HG02798 (cell line): ENCODE measurements around the gene DTL.

Experiments
- ATAC-seq: cut with Tn5 transposase; IDR thresholded peaks from one replicate; pipeline ENCODE4 v1.9.1; 2021; ENCODE audit warnings: mild to moderate bottlenecking; ENCODE audit not compliant: unreplicated experiment, poor library complexity

The DTL gene

DNA sequence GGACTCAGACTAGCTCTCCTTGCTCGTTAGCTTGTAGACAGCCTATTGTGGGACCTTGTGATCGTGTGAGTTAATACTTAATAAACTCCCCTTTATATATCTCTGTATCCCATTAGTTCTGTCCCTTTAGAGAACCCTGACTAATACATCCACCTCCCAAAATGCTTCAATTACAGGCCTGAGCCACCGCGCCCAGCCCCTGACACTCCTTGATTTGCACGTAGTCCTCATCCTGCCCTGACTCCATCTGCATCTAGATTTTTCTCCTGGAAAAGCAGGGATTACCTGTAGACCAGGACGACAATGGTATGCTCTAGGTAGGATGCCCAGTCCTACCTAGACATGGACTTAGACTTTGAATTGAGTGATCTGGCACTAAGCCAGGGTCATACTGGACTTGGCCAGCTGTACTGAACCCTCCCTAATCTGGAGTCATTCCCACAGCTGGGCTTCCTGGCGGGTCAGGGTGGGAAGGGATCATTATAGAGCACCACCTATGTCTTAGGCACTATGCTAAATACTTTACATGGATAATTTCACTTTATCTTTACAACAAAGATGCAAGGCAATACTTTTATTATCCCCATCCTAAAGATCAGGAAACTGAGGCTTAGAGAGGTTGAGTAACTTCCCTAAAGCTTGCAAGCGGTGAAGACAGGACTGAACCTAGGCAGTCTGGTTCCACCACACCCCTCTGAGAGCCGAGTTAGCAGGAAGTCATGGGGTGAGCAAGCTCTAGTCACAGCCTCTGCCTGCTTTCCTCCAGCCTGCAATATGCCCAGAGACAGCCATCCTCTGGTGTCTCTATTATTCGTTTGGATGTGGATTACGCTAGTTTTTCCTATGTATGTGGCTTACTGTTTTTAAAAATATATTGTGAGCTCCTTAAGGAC lies 89.4 kb downstream of the DTL start:
- ATAC-seq = no peak

DNA sequence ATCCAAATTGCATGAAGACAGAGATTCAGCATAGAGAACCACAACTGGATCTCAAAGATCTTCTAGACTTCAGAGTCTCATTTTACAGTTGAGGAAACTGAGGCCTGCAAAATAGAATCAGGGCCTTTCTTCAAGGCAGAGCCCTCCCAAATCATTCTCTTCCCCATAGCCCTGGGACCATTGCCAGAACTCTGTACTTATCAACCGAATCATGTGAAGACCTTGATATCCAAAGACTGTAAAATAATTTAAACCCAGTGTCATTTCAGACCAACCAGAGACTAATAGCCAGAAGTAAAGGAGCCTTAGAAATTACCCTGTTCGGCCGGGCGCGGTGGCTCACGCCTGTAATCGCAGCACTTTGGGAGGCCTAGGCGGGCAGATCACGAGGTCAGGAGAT lies 90.1 kb downstream of the DTL start:
- no peak for ATAC-seq

DNA sequence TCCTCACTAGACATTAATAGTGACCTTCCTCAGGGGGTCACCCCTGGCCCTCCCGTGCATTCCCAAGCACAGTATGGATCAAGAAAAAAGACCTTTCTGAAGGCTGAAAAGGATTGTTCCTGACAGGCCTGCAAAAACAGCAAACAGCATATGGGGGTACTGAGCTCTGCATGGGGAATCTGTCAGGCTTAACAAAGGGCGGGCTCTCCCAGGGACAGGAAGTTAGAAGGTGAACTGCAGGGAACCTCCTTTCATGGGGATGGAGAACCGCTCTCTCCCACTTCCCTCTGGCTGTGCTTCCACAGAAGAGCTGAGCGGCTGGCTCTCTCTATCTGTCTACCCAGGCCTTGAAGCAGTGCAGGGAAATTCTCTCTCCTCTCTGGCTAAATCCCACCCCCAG lies 91.7 kb downstream of the DTL start:
- ATAC-seq = no peak

DNA sequence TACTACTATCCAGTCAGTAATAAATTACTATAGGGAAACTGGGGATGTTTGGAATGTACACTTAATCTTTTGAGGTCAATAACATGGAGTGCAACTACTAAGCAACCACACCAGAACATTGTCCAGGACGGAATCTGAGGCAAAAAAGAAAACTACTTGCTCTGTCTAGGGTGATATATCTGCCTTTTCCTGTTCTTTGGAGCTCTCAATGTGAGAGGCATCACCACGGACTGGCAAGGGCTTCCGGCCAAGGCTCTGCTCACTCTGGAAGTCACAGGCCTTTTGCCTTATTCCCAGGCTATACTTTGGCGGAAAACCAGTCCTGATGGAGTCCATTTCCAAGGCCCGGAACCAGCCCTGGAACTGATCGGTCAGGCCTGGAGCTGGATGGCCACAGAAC lies 94.2 kb downstream of the DTL start:
- ATAC-seq = no peak

DNA sequence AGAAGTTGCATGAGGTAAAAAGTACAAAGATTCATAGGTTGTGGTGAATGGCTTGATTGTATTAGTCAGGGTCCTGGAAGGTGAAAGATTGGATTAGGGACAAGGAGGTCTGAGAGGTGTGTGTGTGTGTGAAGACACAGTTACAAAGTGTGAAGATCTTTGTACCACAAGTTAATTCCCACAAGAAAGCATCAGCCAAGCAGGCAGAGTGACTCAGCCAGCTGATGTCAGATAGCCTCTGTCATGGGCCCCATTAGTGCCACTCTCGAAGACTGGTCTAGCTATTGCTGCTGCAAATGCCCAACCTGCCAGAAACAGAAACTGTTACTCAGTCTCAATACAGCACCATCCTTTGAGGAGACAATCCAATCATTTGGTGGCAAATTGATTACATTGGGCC lies 96.5 kb downstream of the DTL start:
- ATAC-seq = no peak

DNA sequence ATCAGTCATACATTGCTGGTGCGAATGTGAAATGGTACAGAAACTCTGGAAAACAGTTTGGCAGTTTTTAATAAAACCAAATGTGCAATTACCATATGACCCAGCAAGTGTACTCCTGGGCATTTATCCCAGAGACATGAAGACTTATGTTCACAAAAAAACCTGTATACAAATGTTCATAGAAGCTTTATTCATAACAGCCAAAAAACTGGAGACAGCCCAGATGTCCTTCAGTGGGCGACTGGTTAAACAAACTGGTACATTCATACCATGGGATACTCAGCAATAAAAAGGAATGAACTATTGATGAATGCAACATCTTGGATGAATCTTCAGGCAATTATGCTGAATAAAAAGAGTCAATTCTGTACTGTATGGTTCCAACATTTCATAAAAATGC lies 97.8 kb downstream of the DTL start:
- ATAC-seq = no peak

DNA sequence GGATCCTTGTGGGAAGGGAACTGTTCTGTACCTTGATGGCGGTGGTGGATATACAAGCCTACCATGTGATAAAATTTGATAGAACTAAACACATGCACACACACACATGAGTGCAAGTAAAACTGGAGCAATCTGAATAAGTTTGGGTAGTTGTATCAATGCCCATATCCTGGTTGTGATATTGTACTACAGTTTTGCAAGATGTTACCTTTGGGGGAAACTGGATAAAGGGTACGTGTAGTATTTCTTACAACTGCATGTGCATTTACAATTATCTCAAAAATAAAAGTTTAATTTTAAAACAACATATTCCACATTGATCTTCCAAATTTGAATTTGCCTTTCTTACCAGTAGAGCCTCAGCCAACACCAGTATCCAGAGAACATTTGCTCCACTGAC lies 99.6 kb downstream of the DTL start:
- no peak for ATAC-seq

DNA sequence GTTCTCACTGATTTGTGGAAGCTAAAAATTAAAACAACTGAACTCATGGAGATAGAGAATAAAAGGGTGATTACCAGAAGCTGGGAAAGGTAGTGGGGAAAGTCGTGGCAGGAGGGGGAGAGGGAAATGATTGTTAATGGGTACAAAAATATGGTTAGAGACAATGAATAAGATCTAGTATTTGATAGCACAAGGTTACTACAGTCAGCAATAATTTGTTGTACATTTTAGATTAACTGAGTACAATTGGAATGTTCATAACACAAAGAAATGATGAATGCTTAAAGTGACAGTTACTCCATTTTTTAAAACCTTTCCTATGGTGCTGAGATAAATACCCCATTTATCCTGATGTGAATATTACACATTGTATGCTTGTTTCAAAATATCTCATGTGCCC lies 102.3 kb downstream of the DTL start:
- ATAC-seq = no peak

DNA sequence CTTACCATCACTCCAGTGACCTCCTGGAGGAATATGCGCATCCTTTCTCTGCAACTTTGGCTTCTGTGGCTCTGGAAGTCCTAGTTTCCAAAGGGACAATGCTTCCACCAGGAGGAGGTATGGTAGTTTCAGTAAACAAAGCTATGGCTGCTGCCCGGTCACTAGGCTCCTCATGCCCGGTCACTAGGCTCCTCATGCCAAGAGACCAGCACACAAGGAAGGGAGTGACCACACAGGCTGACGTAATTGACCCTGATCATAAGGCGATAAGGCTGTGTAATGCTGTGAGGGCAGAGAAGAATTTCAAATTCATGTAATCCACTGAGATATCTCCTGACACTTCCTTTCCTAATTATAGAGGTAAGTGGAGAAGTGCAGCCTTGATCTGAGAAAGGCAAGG lies 102.9 kb downstream of the DTL start:
- ATAC-seq = no peak

DNA sequence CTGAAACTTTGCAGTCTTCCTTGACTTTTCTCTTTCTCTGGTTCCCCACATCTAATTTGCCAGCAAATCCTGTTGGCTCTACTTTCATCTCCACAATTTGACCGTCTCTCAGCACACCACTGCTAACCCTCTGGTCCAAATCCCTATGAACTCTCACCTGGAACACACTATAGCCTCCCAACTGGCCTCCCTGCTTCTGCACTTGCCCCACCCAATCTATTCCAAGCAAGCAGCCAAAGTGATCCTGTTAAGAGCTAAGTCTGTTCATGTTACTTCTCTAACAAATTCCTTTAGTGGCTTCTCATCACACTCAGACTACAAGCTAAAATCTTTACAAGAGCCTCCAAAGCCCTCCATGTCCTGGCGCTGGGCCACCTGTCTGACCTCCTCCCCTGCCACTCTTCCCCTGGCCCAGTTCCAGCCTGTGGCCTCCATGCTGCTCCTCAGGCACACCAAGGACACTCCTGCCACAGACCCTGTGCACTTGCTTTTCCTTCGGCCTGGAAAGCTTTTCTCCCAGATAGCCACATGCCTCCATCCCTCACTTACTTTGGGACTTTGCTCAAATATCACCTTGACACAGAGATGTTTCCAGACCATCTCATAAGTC lies 104.1 kb downstream of the DTL start:
- ATAC-seq = no peak

DNA sequence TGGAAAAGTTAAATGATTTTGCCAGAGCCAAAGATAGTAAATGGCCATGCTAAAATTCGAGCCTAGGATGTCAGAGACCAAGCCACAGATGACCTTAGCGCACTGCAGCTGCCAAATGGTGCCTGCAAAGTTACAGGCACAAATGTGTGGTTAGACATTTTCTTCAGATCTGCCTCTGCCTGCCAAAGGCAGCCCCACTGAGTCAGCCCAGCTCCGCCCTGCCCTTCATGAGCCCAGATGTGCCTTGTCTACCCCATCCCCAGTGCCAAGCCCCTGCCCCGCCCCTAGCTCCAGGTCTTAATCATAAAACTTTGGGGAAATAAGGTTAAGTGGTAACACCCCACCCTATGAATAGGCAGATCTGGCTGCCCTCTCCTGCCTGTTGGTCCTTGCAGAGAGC lies 105.9 kb downstream of the DTL start:
- no peak for ATAC-seq

DNA sequence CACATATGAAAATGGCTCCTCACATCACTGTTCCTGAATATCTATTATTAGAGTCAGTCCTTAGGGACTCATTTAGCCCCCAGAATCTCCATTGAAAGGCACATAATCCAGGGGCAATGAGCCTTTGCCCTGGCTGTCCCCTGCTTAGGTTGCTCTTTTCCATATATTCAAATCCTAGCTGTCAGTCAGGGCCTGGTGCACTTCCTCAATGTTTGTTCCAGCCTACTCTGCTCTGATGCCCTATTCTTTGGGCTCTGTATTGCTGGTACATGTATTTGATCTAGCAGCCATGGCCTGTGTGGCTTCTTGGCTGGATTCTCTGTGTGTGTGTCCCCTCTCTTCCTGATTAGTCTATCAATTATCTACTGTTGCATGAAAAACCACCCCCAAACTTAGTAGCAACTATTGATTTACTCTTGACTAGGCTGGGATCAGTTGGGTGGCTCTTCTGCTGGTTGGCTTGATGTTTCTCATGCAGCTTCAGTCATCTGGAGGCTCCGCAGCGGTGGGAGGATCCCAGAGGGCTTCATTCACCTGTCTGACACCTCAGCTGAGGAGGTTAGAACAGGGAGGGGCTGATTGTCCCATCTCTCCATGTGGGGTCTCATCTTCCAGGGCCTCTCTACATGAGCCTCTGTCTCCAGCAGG lies 107.5 kb downstream of the DTL start:
- no peak for ATAC-seq

DNA sequence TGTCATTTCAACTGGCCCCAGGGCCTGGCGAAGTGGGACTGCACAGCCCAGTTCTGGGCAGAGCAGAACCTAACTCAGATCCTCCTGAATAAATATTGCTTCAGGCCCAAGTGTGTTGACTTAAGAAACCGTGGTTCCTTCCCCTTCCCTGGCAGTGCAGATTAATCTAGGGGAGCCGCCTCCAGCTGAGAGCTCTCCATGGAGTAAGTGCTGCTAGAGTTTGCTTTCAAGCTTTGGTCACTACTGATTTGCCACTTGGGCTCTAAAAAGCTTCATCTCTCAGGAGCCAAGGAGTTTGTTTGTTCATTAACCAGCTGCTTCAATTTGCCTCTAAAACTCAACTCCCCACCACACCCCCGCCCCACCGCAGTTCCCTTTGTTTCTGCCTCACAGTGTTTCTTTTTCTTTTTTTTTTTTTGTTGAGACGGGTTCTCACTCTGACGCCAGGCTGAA lies 112.1 kb downstream of the DTL start:
- ATAC-seq = no peak

DNA sequence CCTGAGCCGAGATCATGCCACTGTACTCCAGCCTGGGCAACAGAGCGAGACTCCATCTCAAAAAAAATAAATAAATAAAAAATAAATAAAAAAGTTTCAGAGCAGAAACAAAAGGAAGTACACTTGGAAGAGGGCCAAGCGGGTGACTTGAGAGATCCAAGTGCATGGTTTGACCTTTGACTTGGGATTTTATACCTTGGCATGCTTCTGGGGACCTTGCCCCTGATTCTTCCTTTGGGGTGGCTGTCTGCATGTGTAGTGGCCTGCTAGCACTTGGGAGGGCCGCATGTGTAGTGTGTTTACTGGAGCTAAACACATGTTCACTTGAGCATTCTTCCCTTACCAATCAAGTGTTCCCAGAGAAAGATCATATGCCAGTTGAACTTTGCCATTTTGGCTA lies 114.0 kb downstream of the DTL start:
- no peak for ATAC-seq

DNA sequence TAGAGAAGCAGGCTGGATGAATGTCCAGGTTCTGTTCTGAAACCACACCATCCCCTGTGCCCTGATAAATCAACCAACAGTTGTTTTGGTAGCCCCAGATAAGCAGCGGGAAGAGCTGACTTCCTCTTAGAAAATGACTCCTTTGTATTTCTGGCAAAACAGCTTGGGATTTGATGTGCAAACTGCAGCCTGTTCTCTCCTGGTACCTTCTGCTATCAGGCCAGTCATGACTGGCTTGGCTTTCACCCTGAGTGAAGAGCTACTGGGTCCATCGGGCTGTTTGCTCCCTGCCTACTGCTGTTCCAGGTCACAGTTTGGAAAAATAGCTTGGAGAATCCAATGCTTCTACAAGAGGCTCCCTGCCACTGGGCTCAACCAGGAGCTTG lies 116.8 kb downstream of the DTL start:
- ATAC-seq = no peak

DNA sequence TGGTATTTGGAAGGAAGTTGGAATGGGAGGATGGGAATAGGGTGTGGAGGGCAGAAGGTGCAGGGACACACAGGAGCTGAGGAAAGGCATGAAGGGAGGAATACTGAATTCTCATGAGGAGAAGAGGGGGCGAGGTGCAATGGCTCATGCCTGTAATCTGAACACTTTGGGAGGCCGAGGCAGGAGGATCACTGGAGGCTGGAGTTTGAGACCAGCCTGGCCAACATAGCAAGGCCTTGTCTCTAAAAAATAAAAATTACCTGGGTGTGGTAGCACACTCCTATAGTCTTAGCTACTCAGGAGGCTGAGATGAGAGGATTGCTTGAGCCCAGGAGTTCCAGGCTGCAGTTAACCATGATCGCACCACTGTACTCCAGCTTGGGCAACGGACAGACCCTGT lies 117.3 kb downstream of the DTL start:
- no peak for ATAC-seq

DNA sequence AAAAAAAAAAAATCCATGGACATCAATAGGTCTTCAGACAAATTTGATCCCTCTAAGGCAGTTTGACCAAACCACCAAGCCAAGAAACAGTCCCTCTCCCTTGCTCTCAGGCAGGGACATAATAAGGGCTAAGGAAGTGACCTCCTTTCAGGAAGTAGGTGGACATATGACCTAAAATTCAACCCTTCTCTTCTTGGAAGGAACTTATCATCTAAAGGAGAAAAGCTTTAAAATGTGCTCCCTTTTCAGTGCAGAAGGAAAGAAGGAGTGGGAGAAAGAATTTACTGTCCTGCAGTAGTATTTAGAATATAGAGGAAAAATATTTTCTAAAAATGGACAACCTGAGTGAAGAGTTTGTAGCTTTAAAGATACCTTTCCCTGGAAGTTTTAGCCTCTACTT lies 118.1 kb downstream of the DTL start:
- ATAC-seq = no peak
